GM15510 (cell line): ENCODE data around the gene ZMYND8.

ENCODE experiments used
- POLR2A ChIP-seq: IDR thresholded peaks from 3 replicates; pipeline ENCODE4 v1.6.1; 2011; ENCODE audit warnings: borderline replicate concordance; ENCODE audit not compliant: insufficient read length; ENCODE audit errors: extremely low read depth

The ZMYND8 gene

GRCh38 chr20:47358039-47358671 lies 1.7 kb upstream of the ZMYND8 start:
- TF ChIP-seq POLR2A, result no peak

- peak; percentile 75 for TF ChIP-seq POLR2A
These were observed 968 bp upstream of the ZMYND8 start for GRCh38 chr20:47357296-47358038.

- no peak for TF ChIP-seq POLR2A
These were observed 326 bp downstream of the ZMYND8 start for GRCh38 chr20:47356220-47356525.

GRCh38 chr20:47355489-47356219 lies 845 bp downstream of the ZMYND8 start:
- TF ChIP-seq POLR2A, result no peak

GRCh38 chr20:47354714-47355488 lies 1.6 kb downstream of the ZMYND8 start:
- no peak for TF ChIP-seq POLR2A

- no peak for TF ChIP-seq POLR2A
These were observed 2.1 kb downstream of the ZMYND8 start for GRCh38 chr20:47354464-47354713.

- no peak for TF ChIP-seq POLR2A
These were observed 2.6 kb downstream of the ZMYND8 start for GRCh38 chr20:47353692-47354463.

GRCh38 chr20:47353239-47353691 lies 3.2 kb downstream of the ZMYND8 start:
- TF ChIP-seq POLR2A, result no peak

- TF ChIP-seq POLR2A, result no peak
These were observed 3.9 kb downstream of the ZMYND8 start for GRCh38 chr20:47352332-47353238.

- no peak for TF ChIP-seq POLR2A
These were observed 4.7 kb downstream of the ZMYND8 start for GRCh38 chr20:47351643-47352331.

GRCh38 chr20:47350691-47351545 lies 5.6 kb downstream of the ZMYND8 start:
- TF ChIP-seq POLR2A, result no peak

- no peak for TF ChIP-seq POLR2A
These were observed 6.3 kb downstream of the ZMYND8 start for GRCh38 chr20:47350181-47350550.
